IPS DF 4.7 (cell line): ENCODE data around the gene GIGYF1.

Experiments used
- DNase-seq: peaks from one replicate; pipeline ENCODE4 v3.0.0-alpha.2; 2013; ENCODE audit warnings: low spot score; ENCODE audit errors: extremely low read depth

The GIGYF1 gene

GRCh38 chr7:100632951-100633717 is 60.9 kb downstream of the GIGYF1 start:
- no peak for DNase-seq

DNA sequence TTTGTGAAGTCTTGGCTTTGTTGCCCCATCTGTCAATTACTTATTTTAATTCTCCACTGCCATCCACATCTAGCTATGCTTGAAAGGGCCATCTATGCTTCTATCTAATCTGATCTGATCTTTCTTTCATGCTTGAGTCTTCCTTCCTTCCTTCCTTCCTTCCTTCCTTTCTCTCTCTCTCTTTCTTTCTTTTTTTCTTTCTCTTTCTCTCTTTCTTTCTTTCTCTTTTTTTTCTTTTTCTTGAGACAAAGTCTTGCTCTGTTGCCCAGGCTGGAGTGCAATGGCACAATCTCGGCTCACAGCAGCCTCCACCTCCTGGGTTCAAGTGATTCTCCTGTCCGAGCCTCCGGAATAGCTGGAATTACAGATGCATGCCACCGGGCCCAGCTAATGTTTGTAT is 64.0 kb downstream of the GIGYF1 start:
- no peak for DNase-seq
